Measurements from ENCODE around the gene PITX3.

Gene PITX3

DNA sequence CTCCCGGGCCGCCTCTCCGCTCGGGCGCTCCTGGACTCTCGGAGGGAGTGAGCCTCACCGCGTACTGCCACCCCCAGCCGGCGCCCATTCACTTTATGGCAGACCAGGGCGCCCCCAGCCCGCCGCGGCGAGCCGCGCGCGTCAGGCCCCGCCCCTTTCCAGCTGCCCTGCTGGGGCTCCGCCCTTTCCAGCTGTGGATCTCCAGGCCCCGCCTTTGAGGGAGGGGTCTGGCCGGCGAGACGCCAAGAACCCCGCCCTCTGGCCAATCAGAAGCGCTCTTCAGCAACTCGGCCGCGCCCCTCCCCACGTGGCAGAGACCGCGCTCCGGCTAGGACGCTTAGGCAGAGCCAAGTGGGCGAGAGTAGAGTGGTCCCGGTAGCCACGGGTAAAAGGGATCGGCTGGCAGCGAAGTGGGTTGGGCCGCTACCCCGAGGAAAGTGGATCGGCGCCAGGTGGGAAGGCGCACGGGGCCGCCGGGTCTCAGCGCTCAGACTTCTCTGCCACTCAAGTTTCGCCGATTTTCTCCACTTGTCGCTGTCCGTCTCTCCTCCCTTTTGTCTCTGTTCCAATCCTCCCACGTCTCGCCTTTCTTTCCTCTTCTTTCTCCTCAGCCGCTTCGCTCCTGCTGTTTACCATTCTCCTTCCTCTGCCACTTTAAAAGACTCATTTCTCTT, at the start of gene PITX3:
PITX3 (minus strand) TSS at position 69 of the 674 bp plus-strand sequence. CDS start 9,432 bp downstream, outside the sequence.
- H3K36me3 Mint-ChIP-seq (ENCODE audit: low read depth), result peaks cover 7% of the 10 kb centered on the region
- peak within 1 kb of the TSS; percentile 56 for H3K27ac Mint-ChIP-seq
- H3K4me1 Mint-ChIP-seq (ENCODE audit: low read depth), result peaks cover 23% of the 10 kb centered on the region
- H3K4me3 Mint-ChIP-seq, result peak within 1 kb of the TSS; percentile 82
- H3K9me3 Mint-ChIP-seq, result no peaks in the 10 kb centered on the region
- H3K27me3 Mint-ChIP-seq (ENCODE audit: low read depth), result peaks cover 54% of the 10 kb centered on the region

DNA sequence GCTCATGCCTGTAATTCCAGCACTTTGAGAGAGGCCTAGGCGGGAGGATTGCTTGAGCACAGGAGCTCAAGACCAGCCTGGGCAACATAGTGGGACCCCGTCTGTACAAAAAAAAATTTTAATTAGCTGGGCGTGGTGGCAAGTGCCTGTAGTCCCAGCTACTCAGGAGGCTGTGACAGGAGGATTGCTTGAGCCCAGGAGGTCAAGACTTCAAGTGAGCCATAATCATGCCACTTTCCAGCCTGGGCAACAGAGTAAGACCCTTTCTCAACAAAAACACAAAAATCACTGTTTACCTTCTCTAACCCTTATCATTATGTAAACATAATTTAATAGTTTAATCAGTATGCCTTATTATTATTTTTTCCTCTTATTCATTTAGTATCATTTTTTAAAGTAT, 48.5 kb upstream of the PITX3 start:
- no peaks in the 10 kb centered on the region for H3K27me3 Mint-ChIP-seq (ENCODE audit: low read depth)
- H3K27ac Mint-ChIP-seq, result no peak overlapping the region
- H3K4me1 Mint-ChIP-seq (ENCODE audit: low read depth), result peaks cover 19% of the 10 kb centered on the region
- peaks cover 6% of the 10 kb centered on the region for H3K36me3 Mint-ChIP-seq (ENCODE audit: low read depth)
- no peak overlapping the region for H3K4me3 Mint-ChIP-seq
- H3K9me3 Mint-ChIP-seq, result no peaks in the 10 kb centered on the region

DNA sequence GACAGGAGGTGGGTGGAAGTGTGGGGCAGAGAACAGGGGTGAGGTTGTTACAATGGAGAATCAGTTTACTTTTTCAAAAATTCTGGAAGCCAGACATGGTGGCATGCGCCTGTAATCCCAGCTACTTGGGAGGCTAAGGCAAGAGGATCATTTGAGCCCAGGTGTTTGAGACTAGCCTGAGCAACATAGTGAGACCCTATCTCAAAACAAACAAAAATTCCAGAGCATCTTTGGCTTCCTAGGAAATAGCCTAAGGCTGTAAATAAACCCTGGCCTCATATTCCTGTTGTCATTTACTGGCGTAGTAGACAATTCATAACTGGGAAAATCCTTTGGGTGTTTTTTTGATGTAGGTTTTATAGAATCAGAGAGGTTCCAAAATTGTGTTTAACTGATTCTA, 48.0 kb upstream of the PITX3 start:
- peaks cover 23% of the 10 kb centered on the region for H3K4me1 Mint-ChIP-seq (ENCODE audit: low read depth)
- no peak overlapping the region for H3K4me3 Mint-ChIP-seq
- no peaks in the 10 kb centered on the region for H3K9me3 Mint-ChIP-seq
- no peak overlapping the region for H3K27ac Mint-ChIP-seq
- no peaks in the 10 kb centered on the region for H3K27me3 Mint-ChIP-seq (ENCODE audit: low read depth)
- peaks cover 8% of the 10 kb centered on the region for H3K36me3 Mint-ChIP-seq (ENCODE audit: low read depth)

DNA sequence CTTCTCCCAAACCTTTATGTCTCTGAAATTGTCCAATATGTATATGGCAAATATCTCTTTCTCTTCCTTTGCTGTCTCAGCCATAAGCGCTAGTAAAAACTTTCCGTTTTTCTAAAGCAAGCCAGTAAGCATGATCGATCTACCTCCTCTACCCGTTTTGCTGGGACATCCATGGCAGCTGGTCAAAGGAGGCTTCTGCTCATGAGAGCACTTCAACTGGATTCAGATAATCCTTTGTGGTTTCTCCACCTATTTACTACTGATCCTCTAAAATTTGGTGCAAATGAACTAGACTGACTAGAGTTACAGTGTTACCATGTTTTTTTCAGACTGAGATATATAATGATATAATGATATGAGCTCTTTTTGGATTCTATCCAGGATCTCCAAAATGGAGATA, 46.7 kb upstream of the PITX3 start:
- H3K27ac Mint-ChIP-seq, result no peak overlapping the region
- no peak overlapping the region for H3K4me3 Mint-ChIP-seq
- H3K27me3 Mint-ChIP-seq (ENCODE audit: low read depth), result no peaks in the 10 kb centered on the region
- peaks cover 35% of the 10 kb centered on the region for H3K4me1 Mint-ChIP-seq (ENCODE audit: low read depth)
- no peaks in the 10 kb centered on the region for H3K9me3 Mint-ChIP-seq
- peaks cover 9% of the 10 kb centered on the region for H3K36me3 Mint-ChIP-seq (ENCODE audit: low read depth)

DNA sequence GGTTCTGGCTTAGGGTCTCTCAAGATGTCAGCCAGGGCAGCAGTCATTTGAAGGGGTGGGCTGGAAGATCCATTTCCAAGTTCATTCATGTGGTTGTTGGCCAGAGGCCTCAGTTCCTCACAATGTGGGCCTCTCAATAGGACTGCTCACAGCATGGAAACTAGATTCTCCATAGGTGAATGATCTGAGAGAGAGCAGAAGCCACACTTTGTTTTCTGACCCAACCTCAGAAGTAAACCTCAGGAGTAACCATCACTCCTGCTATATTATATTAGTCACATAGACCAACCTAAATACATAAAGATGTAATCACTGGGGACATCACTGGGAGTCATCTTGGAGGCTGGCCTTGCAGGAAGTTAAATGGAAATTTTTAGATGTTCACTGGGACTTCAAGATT, 46.2 kb upstream of the PITX3 start:
- Mint-ChIP-seq H3K27ac (no peak overlapping the region), H3K4me3 (no peak overlapping the region), H3K4me1 (ENCODE audit: low read depth) (peaks cover 40% of the 10 kb centered on the region), H3K36me3 (ENCODE audit: low read depth) (peaks cover 10% of the 10 kb centered on the region), H3K27me3 (ENCODE audit: low read depth) (no peaks in the 10 kb centered on the region), H3K9me3 (no peaks in the 10 kb centered on the region)

DNA sequence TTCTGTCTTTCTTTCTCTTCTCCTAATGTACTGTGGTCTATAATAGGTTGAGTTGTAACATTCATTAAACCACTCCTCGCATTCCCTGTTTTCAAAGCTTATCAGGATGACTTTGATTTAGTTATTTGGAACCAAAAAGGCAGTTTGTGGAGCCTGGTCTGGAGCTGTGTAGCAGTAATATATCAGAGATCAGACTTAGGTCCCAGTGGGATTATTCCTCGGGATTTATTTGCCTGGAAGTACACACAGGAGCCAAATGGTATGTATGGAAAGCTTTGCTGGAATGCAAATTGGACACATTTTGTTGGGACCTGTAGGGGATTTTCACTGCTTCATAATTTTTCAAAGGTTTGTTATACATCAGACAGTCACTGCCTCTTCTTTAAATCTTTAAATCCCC, 44.9 kb upstream of the PITX3 start:
- H3K36me3 Mint-ChIP-seq (ENCODE audit: low read depth), result peaks cover 10% of the 10 kb centered on the region
- H3K27ac Mint-ChIP-seq, result no peak overlapping the region
- no peaks in the 10 kb centered on the region for H3K27me3 Mint-ChIP-seq (ENCODE audit: low read depth)
- no peaks in the 10 kb centered on the region for H3K9me3 Mint-ChIP-seq
- H3K4me3 Mint-ChIP-seq, result no peak overlapping the region
- H3K4me1 Mint-ChIP-seq (ENCODE audit: low read depth), result peaks cover 40% of the 10 kb centered on the region

DNA sequence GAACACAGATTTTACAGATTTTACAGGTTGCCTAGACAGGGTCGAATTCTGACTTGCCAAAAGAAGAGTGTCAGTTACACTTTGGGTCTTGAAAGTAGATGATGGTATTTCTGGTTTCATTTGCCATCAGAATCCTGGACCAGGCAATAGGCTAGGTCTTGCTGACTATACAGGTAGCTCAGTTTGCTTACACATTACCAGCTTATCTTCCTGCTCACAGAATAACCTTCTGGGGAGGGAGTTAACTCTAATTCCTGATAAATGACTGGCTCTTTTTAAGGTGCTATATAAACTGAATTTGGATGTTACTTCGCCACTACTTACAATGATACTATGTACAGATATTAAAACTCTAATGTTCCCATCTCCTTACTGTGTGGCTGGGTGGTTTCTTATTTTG, 43.8 kb upstream of the PITX3 start:
- H3K27me3 Mint-ChIP-seq (ENCODE audit: low read depth), result no peaks in the 10 kb centered on the region
- H3K36me3 Mint-ChIP-seq (ENCODE audit: low read depth), result peaks cover 10% of the 10 kb centered on the region
- H3K9me3 Mint-ChIP-seq, result no peaks in the 10 kb centered on the region
- no peak overlapping the region for H3K27ac Mint-ChIP-seq
- no peak overlapping the region for H3K4me3 Mint-ChIP-seq
- peaks cover 50% of the 10 kb centered on the region for H3K4me1 Mint-ChIP-seq (ENCODE audit: low read depth)

DNA sequence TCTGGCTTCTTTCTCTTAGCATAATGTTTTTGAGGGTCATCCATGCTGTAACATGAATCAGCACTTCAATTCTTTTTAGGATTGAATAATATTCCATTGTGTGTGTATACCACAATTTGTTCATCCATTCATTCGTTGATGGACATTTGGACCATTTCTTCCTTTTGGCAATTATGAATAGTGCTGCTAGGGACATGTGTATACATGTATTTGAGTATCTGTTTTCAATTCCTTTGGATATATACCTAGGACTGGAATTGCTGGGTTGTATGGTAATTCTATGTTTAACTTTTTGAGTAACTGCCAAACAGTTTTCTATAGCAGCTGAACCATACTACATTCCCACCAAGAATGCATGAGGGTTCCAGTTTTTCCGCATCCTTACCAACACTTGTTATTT, 43.2 kb upstream of the PITX3 start:
- Mint-ChIP-seq H3K9me3 (no peaks in the 10 kb centered on the region), H3K4me1 (ENCODE audit: low read depth) (peaks cover 56% of the 10 kb centered on the region), H3K36me3 (ENCODE audit: low read depth) (peaks cover 10% of the 10 kb centered on the region), H3K27ac (peak overlapping the region; percentile 76), H3K27me3 (ENCODE audit: low read depth) (no peaks in the 10 kb centered on the region), H3K4me3 (peak overlapping the region; percentile 61)

DNA sequence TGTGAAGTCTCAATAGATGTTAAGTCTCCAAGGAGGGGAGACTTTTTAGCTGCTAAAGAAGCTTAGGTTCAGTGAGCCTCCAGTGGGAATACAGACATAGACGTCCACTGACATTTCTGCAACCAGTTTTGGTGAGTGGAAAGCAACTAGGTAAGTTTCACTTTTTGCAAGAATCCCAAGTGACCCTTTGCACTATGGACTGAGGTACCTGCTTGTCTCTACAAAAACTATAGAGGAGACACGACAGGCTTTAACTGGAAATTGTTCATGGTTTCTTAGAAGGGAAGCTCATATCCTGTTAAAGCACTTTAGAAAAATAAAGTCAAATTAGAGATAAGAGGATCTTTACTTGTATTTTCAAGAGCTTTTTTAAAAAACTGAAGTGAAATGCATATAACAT, 42.6 kb upstream of the PITX3 start:
- Mint-ChIP-seq H3K36me3 (ENCODE audit: low read depth) (peaks cover 10% of the 10 kb centered on the region), H3K27ac (peak overlapping the region; percentile 76), H3K9me3 (no peaks in the 10 kb centered on the region), H3K4me1 (ENCODE audit: low read depth) (peaks cover 58% of the 10 kb centered on the region), H3K27me3 (ENCODE audit: low read depth) (no peaks in the 10 kb centered on the region), H3K4me3 (peak overlapping the region; percentile 61)

DNA sequence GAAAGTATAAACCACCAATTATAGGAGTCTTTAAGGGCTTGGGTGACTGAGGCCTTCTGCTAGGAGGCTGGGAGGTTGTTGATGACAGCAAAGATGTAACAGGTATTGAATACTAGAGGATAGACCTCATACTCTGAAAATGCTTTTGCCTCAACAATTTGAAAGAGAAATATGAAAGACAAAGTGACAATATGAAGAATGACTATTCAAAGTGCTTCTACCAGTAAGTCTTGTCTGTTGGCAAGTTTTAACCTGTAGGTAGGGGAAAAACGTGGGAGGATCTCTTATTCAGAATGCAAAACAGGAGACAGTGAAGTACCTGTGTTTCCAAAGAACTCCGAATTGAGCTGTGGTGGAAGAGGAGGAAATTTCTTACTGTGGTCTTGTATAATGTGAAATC, 42.2 kb upstream of the PITX3 start:
- Mint-ChIP-seq H3K9me3 (no peaks in the 10 kb centered on the region), H3K4me3 (peak overlapping the region; percentile 61), H3K4me1 (ENCODE audit: low read depth) (peaks cover 62% of the 10 kb centered on the region), H3K27me3 (ENCODE audit: low read depth) (no peaks in the 10 kb centered on the region), H3K27ac (peak overlapping the region; percentile 76), H3K36me3 (ENCODE audit: low read depth) (peaks cover 13% of the 10 kb centered on the region)

DNA sequence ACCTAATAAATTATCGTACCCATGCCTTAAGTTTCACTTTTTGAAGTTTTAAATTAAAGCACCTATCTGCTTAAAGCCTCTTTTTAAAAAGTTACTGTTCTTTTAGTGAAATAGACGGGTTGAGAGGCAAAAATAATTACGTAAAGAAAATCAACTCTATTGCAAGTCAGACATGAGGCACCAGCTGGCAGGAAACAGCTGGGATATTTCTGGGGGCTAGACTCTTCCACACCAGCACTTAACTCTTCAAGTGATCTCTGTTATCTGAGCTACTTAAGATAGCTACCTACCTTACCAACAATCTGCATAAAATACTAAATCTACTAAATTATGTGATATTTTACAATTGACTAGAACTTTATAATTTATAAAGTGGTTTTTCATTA, 39.8 kb upstream of the PITX3 start:
- Mint-ChIP-seq H3K9me3 (no peaks in the 10 kb centered on the region), H3K27me3 (ENCODE audit: low read depth) (no peaks in the 10 kb centered on the region), H3K27ac (no peak overlapping the region), H3K4me3 (peak overlapping the region; percentile 41), H3K36me3 (ENCODE audit: low read depth) (peaks cover 10% of the 10 kb centered on the region), H3K4me1 (ENCODE audit: low read depth) (peaks cover 53% of the 10 kb centered on the region)

DNA sequence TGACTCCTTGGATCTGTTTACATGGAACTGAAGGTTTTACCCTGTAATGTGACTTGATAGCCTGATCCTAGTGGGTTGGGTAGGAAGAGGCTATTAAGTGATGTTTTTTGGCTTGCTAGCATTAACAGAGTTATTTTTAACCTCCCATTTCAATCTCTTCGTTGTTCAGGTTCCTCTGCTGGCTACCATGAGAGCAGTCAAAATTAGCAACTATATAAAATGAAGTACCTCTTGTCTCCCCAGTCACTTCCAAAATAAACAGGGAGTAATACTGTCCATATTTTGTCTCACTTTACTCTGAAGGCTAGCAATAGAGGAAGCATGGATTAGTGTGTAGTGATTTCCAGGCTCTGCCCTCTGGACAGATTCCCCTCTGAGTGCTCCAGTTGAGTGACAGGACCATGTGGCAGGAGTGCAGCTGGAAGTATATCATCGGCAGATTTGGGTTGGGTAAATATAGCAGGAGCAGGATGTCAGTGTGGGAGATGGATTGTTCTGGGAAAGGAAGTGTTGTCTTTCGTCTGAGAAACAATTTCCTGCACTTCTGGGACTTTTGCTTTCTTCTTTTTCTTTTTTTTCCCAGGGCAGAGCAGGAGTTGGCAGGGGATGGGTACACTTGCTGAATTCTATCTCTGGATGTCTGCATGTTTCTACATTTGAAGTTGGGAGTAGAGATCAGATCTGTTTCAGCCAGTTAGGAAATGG, 39.2 kb upstream of the PITX3 start:
- peak overlapping the region; percentile 58 for H3K4me3 Mint-ChIP-seq
- peaks cover 51% of the 10 kb centered on the region for H3K4me1 Mint-ChIP-seq (ENCODE audit: low read depth)
- no peaks in the 10 kb centered on the region for H3K9me3 Mint-ChIP-seq
- H3K27me3 Mint-ChIP-seq (ENCODE audit: low read depth), result no peaks in the 10 kb centered on the region
- peaks cover 8% of the 10 kb centered on the region for H3K36me3 Mint-ChIP-seq (ENCODE audit: low read depth)
- no peak overlapping the region for H3K27ac Mint-ChIP-seq

DNA sequence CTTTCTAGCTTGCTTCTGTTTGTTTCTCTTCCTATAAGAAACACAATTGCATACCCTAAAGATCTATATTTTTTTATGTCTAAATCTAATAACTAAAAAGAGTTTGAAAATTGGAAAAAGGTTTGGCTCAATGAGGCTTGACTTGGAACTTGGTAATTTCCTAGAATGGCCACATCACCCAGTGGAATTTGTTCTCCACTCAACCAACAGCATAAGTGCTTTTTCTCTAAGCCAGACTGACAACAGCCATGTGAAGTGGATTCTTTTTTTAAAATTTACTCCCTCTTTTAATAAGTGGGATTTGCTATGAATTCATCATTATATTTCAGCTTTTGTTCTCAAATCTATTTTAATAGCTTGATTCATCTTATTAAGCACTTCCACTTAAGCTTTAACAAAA, 37.8 kb upstream of the PITX3 start:
- Mint-ChIP-seq H3K4me1 (ENCODE audit: low read depth) (peaks cover 39% of the 10 kb centered on the region), H3K27me3 (ENCODE audit: low read depth) (no peaks in the 10 kb centered on the region), H3K36me3 (ENCODE audit: low read depth) (peaks cover 4% of the 10 kb centered on the region), H3K9me3 (no peaks in the 10 kb centered on the region), H3K4me3 (no peak overlapping the region), H3K27ac (no peak overlapping the region)

DNA sequence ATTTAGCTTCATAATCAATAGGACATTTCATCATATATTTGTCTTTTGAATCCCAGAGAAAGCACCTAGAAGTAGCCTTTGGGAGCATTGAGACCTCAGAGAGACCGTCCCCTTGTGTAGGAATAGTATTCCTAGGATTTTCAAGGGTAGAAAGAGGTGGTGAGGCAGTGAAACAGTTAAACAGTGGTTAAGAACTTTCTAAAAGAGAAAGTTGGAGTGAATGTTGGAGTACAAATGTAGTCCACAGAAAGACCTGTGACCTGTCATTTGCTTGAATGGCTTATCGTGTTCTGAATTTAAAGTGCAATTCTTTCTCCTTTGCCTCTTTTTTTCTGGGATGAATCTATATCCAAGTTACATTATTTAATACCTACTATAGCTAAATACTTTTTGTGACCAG, 34.0 kb upstream of the PITX3 start:
- Mint-ChIP-seq H3K9me3 (no peaks in the 10 kb centered on the region), H3K4me1 (ENCODE audit: low read depth) (peaks cover 16% of the 10 kb centered on the region), H3K27ac (no peak overlapping the region)

DNA sequence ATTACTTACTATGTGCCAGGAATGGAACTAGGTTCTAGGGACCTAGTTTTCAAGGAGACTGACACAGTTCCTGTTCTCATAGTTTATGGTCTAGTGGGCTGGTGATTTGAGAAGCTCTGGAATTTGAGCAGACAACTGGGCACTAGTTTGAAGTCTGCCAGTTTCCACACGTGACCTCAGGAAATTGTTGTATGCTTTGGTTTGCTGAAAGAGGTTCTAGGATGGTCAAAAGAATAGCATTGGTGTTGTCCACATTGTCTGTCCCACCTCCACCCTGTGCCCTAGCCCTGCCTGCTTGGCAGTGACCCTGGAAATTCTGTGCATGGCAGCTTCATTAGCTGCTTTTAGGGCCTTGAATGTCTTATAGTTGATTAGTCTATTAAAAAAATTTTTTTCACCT, 32.8 kb upstream of the PITX3 start:
- Mint-ChIP-seq H3K36me3 (ENCODE audit: low read depth) (peaks cover 9% of the 10 kb centered on the region), H3K4me1 (ENCODE audit: low read depth) (peaks cover 9% of the 10 kb centered on the region), H3K27ac (no peak overlapping the region), H3K4me3 (no peak overlapping the region), H3K27me3 (ENCODE audit: low read depth) (no peaks in the 10 kb centered on the region), H3K9me3 (no peaks in the 10 kb centered on the region)

More for the DNA sequence above, 34.0 kb upstream of the PITX3 start:
- Mint-ChIP-seq H3K4me3 (no peak overlapping the region), H3K27me3 (ENCODE audit: low read depth) (no peaks in the 10 kb centered on the region), H3K36me3 (ENCODE audit: low read depth) (peaks cover 7% of the 10 kb centered on the region)

All from T-helper 1 cell treated with Interleukin-12 subunit alpha and Interleukin-12 subunit beta and Interleukin-4 antibody, amounts not matched to agents 30 μg/mL and 1 μg/mL, for 36 hours (primary cell).